Forelimb muscle (tissue), 1 donor: ENCODE results near the gene TOMM34. TPM values are rescaled to one million over a fixed set of nuclear protein-coding genes. Genes with fewer than 3 reads are reported as not detected.

Source experiments
- DNase-seq: peaks from one replicate; pipeline ENCODE4 v3.0.0-alpha.2; 2013; ENCODE audit warnings: low read depth
- polyA plus RNA-seq: library from polyadenylated mRNA; unstranded; fragments of 120-200 nt; gene quantifications from one replicate; pipeline ENCODE4 v1.2.1, GENCODE V29; 2013; ENCODE audit not compliant: insufficient read length

The TOMM34 gene
- polyA plus RNA-seq, 1 donor, result 13.3 TPM

DNA sequence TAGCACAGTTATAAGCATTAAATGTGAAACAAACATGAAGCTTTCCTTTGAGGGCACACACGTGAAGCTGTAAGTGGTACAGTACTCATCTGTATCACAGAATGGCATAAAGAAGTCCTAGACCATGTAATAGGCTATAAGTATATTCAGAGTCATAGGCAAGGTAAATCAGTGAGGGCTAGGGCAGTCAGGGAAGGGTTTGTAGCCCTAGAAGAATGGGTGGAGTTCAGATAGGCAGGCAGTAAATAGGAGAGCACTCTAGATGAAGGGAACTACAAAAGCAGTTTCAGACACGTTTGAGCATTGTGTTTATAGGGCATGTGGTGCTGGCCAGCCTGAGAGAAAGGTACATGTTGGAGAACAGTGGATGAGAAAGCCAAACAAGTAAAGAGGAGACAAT, 65.2 kb downstream of the TOMM34 start:
- DNase-seq, result no peak

Other genes starting within 250 kb of the TOMM34 start
- 0.06 TPM for gene CCN5, start 245.0 kb downstream of the TOMM34 start, polyA plus RNA-seq
- 0.20 TPM for gene KCNK15, start 214.5 kb downstream of the TOMM34 start, polyA plus RNA-seq
- gene RIMS4, start 149.9 kb downstream of the TOMM34 start, polyA plus RNA-seq, result 7.6 TPM
- 91.6 TPM for gene YWHAB, start 74.7 kb downstream of the TOMM34 start, polyA plus RNA-seq
- 15.7 TPM for gene PABPC1L, start 50.3 kb downstream of the TOMM34 start, polyA plus RNA-seq
- 9.3 TPM for gene STK4, start 6.1 kb upstream of the TOMM34 start, polyA plus RNA-seq
- gene KCNS1, start 140.7 kb upstream of the TOMM34 start, polyA plus RNA-seq, result not detected
- gene WFDC5, start 154.8 kb upstream of the TOMM34 start, polyA plus RNA-seq, result not detected
- gene WFDC12, start 164.1 kb upstream of the TOMM34 start, polyA plus RNA-seq, result not detected
- gene PI3, start 214.5 kb upstream of the TOMM34 start, polyA plus RNA-seq, result not detected
- not detected for gene SEMG1, start 246.6 kb upstream of the TOMM34 start, polyA plus RNA-seq